HepG2 (cell line): ENCODE measurements around the gene ZACN. TPM values are rescaled to one million over a fixed set of nuclear protein-coding genes. Genes with fewer than 3 reads are reported as not detected.
A peak's percentile ranks its signal among the peaks of the same experiment; 100 is the strongest.

Experiments used
- AHR ChIP-seq: IDR thresholded peaks from 2 replicates; pipeline ENCODE4 v1.6.1; 2018; ENCODE audit warnings: missing genetic modification reagents, missing compliant biosample characterization
- GMEB1 ChIP-seq: sonication (generic); formaldehyde crosslinking; IDR thresholded peaks from 2 replicates; pipeline ENCODE4 v1.5.1; 2020; ENCODE audit warnings: missing genetic modification reagents, mild to moderate bottlenecking, borderline replicate concordance
- JARID2 ChIP-seq: sonication (generic); formaldehyde crosslinking; IDR thresholded peaks from 2 replicates; pipeline ENCODE4 v1.8.1; 2023; ENCODE audit warnings: missing genetic modification reagents, inconsistent platforms; ENCODE audit not compliant: insufficient replicate concordance
- KAT7 ChIP-seq: IDR thresholded peaks from 2 replicates; pipeline ENCODE4 v1.6.1; 2018; ENCODE audit warnings: borderline replicate concordance, missing compliant biosample characterization
- NFAT5 ChIP-seq: sonication (generic); formaldehyde crosslinking; IDR thresholded peaks from 2 replicates; pipeline ENCODE4 v1.4.0; 2020; ENCODE audit warnings: missing genetic modification reagents
- NFRKB ChIP-seq: fragments of 450-650 bp; IDR thresholded peaks from 2 replicates; pipeline ENCODE4 v1.6.1; 2017
- NONO ChIP-seq, 2 experiments: fragments of 450-650 bp in 1 of 2; sonication (generic) in 1 of 2; formaldehyde crosslinking in 1 of 2; IDR thresholded peaks in 1 of 2; conservative IDR thresholded peaks in 1 of 2; 2 replicates each; pipeline versions ENCODE4 v1.6.1 to v1.8.0; 2017 to 2022; ENCODE audit warnings: mild to moderate bottlenecking in 1 of 2, missing genetic modification reagents in 1 of 2, moderate library complexity in 1 of 2
- PCBP2 ChIP-seq: fragments of 200-400 bp; formaldehyde crosslinking; optimal IDR thresholded peaks from 2 replicates; pipeline ENCODE3; 2018; ENCODE audit warnings: low read length, low read depth; ENCODE audit not compliant: poor library complexity, severe bottlenecking
- RXRA ChIP-seq: sonication (generic); formaldehyde crosslinking; IDR thresholded peaks from 2 replicates; pipeline ENCODE4 v1.5.1; 2020; ENCODE audit warnings: missing genetic modification reagents
- SIN3A ChIP-seq: IDR thresholded peaks from 2 replicates; pipeline ENCODE4 v1.6.1; 2011; ENCODE audit warnings: low read depth, mild to moderate bottlenecking, control low read depth, low read length, borderline replicate concordance
- SOX6 ChIP-seq, 2 experiments: fragments of 450-650 bp in 1 of 2; sonication (generic) in 1 of 2; formaldehyde crosslinking in 1 of 2; IDR thresholded peaks; 2 replicates each; pipeline versions ENCODE4 v1.4.0 to v1.6.1; 2017 to 2020; ENCODE audit warnings: antibody characterized with exemption in 1 of 2, mild to moderate bottlenecking in 1 of 2, missing genetic modification reagents in 1 of 2
- STAT5B ChIP-seq: sonication (generic); formaldehyde crosslinking; IDR thresholded peaks from 2 replicates; pipeline ENCODE4 v1.4.0; 2020; ENCODE audit warnings: missing genetic modification reagents
- TOE1 ChIP-seq: sonication (generic); formaldehyde crosslinking; IDR thresholded peaks from 2 replicates; pipeline ENCODE4 v1.4.0; 2020; ENCODE audit warnings: mild to moderate bottlenecking, missing genetic modification reagents
- ZBTB1 ChIP-seq: sonication (generic); formaldehyde crosslinking; IDR thresholded peaks from 2 replicates; pipeline ENCODE4 v1.4.0; 2020; ENCODE audit warnings: missing genetic modification reagents, borderline replicate concordance
- ZC3H13 ChIP-seq: sonication (generic); formaldehyde crosslinking; IDR thresholded peaks from 2 replicates; pipeline ENCODE4 v1.8.1; 2023; ENCODE audit warnings: mild to moderate bottlenecking, missing genetic modification reagents, moderate library complexity
- ZNF350 ChIP-seq: sonication (generic); formaldehyde crosslinking; IDR thresholded peaks from 2 replicates; pipeline ENCODE4 v1.4.0; 2020; ENCODE audit warnings: mild to moderate bottlenecking, low read depth, missing genetic modification reagents, borderline replicate concordance
- ZNF484 ChIP-seq: sonication (generic); formaldehyde crosslinking; IDR thresholded peaks from 2 replicates; pipeline ENCODE4 v1.5.1; 2020; ENCODE audit warnings: mild to moderate bottlenecking, low read depth, missing genetic modification reagents, borderline replicate concordance
- ZNF572 ChIP-seq: sonication (generic); formaldehyde crosslinking; IDR thresholded peaks from 2 replicates; pipeline ENCODE4 v1.5.1; 2020; ENCODE audit warnings: mild to moderate bottlenecking, missing genetic modification reagents
- polyA plus RNA-seq, 8 experiments: library from polyadenylated mRNA; depleted of rRNA in 3 of 8; stranded (reverse) in 7 of 8; unstranded in 1 of 8; fragments of >200 nt; fragmentation: Illumina TruSeq in 4 of 8; extraction: Trizol in 4 of 8; gene quantifications; 2 replicates each; pipeline versions ENCODE4 v1.2.1 to v1.2.3, GENCODE V29; 2011 to 2016; ENCODE audit warnings: low read depth in 4 of 8, missing spikeins in 1 of 8, mixed read lengths in 1 of 8; ENCODE audit not compliant: insufficient read depth in 1 of 8
- total RNA-seq, 5 experiments: library from RNA; depleted of rRNA; stranded (reverse); fragments of >200 nt; fragmentation: Illumina TruSeq; extraction: Trizol; gene quantifications; 2 replicates each; pipeline ENCODE4 v1.2.3, GENCODE V29; 2016; ENCODE audit warnings: low read depth in 1 of 5
- TF ChIP-seq, protein P1 (sequence below): fragments of 450-650 bp; IDR thresholded peaks from 2 replicates; pipeline ENCODE4 v1.6.1; 2016

The ZACN gene
- total and polyA plus RNA-seq, 2 of the 13 experiments (the other 11 are each of a cell fraction or from before 2014, with no cell fraction given): 0.11 to 0.15 TPM

DNA sequence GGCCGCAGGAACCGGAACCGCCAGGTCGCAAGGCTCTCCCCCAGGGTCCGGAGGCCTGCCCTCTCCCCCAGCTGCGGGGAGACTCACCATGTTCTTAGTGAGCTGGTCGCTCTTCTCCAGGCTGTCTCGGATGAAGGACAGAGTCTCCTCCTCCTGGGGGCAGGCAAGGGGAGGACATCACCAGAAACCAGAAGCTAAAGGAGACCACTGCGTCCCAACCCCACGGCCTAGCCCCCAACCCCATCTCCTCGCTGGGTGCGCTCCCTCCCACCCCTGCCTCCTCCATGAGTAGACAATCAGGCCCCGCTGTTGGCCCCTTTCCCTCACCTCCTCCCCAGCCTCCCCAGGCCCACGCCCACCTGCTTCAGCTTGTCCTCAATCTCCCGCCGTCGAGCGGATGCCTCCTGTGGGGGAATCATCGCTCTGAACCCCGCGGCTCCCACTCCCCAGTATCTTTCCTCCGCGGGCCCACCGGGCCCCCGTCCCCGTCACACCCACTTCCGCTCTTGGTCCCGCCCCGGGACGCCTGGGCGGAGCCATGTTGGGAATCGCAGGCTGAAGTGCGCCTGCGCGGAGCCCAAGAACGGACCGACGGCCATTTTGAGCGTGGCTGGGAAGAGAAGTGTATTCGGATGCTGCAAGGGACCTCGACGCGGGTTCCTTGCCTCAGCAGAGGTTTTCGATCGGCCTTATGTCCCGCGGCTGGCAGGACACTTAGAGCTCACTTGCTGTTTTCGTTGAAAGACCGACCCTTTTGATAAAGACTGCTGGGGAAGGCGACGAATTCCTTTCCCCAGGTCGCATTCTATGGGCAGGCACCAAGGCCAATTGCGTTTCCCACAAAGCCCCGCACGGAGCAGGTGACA is 24.5 kb downstream of the ZACN start, which contains the start of gene EXOC7 (continued):
- TF ChIP-seq NFRKB: no peak
- TF ChIP-seq PCBP2: no peak
- peak; percentile 80 for TF ChIP-seq GMEB1 (CRISPR knock-in tag)
- peak; percentile 18; the same call in 1 of the 2 replicates for TF ChIP-seq AHR (CRISPR knock-in tag)
- no peak for TF ChIP-seq ZBTB1 (CRISPR knock-in tag)
- peak; percentile 56; the same call in 1 of the 2 replicates for TF ChIP-seq RXRA (CRISPR knock-in tag)
- no peak for TF ChIP-seq SOX6 (IDR thresholded peaks at IDR 0.05)
- TF ChIP-seq SOX6 (CRISPR knock-in tag; IDR thresholded peaks at IDR 0.05): peak; percentile 45; the same call in 1 of the 2 replicates
- TF ChIP-seq NONO (IDR thresholded peaks at IDR 0.05): no peak
- TF ChIP-seq NONO (CRISPR knock-in tag; conservative IDR thresholded peaks at IDR 0.05): peak; percentile 38
- TF ChIP-seq, protein P1, sequence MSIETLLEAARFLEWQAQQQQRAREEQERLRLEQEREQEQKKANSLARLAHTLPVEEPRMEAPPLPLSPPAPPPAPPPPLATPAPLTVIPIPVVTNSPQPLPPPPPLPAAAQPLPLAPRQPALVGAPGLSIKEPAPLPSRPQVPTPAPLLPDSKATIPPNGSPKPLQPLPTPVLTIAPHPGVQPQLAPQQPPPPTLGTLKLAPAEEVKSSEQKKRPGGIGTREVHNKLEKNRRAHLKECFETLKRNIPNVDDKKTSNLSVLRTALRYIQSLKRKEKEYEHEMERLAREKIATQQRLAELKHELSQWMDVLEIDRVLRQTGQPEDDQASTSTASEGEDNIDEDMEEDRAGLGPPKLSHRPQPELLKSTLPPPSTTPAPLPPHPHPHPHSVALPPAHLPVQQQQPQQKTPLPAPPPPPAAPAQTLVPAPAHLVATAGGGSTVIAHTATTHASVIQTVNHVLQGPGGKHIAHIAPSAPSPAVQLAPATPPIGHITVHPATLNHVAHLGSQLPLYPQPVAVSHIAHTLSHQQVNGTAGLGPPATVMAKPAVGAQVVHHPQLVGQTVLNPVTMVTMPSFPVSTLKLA: peak; percentile 17; the same call in 1 of the 2 replicates
- TF ChIP-seq ZNF572 (CRISPR knock-in tag): peak; percentile 87
- no peak for TF ChIP-seq ZNF484 (CRISPR knock-in tag)
- no peak for TF ChIP-seq TOE1 (CRISPR knock-in tag)
- TF ChIP-seq STAT5B: no peak
- peak; percentile 48; the same call in 1 of the 2 replicates for TF ChIP-seq KAT7 (CRISPR knock-in tag)
- no peak for TF ChIP-seq NFAT5 (CRISPR knock-in tag)
- peak; percentile 41; the same call in 1 of the 2 replicates for TF ChIP-seq ZNF350
- peak; percentile 64 for TF ChIP-seq JARID2 (CRISPR knock-in tag)
- TF ChIP-seq ZC3H13 (CRISPR knock-in tag): no peak; the same call in 1 of the 2 replicates
- no peak; the same call in none of the 2 replicates for TF ChIP-seq SIN3A
